Stomach (tissue), 9 donors: ENCODE results near the gene SIRT4. TPM values are rescaled to one million over a fixed set of nuclear protein-coding genes. Genes with fewer than 3 reads are reported as not detected.

Experiments used
- DNase-seq, 2 donors: peaks; one replicate each; pipeline versions ENCODE4 v3.0.0 to v3.0.0-alpha.2; 2013 to 2019
- H3K27ac ChIP-seq, 5 donors: fragments of 200-600 bp in 4 of 5; sonication (generic) in 4 of 5; one replicate each; pipeline ENCODE4 v1.5.1; 2013 to 2019; ENCODE audit warnings: mild to moderate bottlenecking in 1 of 5, moderate library complexity in 1 of 5
- H3K27me3 ChIP-seq, 3 donors: fragments of 200-600 bp; sonication (generic); one replicate each; pipeline ENCODE4 v1.5.1; 2017 to 2019; ENCODE audit warnings: mixed run types in 1 of 3
- H3K36me3 ChIP-seq, 4 donors: fragments of 200-600 bp; sonication (generic); 1 replicate in 3 of 4; 2 replicates in 1 of 4; pipeline ENCODE4 v1.5.1; 2016 to 2019
- H3K4me1 ChIP-seq, 4 donors: fragments of 200-600 bp; sonication (generic); one replicate each; pipeline ENCODE4 v1.5.1; 2016 to 2019
- H3K4me3 ChIP-seq, 4 donors: fragments of 200-600 bp; sonication (generic) in 3 of 4; one replicate each; pipeline ENCODE4 v1.5.1; 2016 to 2019; ENCODE audit warnings: mild to moderate bottlenecking in 1 of 4
- H3K9me3 ChIP-seq, 4 donors: fragments of 200-600 bp; sonication (generic); one replicate each; pipeline ENCODE4 v1.5.1; 2016 to 2019
- CTCF ChIP-seq, 7 experiments: fragments of 450-650 bp in 4 of 7; fragments of 200-600 bp in 3 of 7; sonication (generic) in 3 of 7; IDR thresholded peaks; one replicate each; pipeline ENCODE4 v1.5.1; 2016 to 2019; ENCODE audit warnings: antibody characterized with exemption in 7 of 7, control low read depth in 2 of 7, mild to moderate bottlenecking in 1 of 7
- EP300 ChIP-seq: sonication (generic); formaldehyde crosslinking; IDR thresholded peaks from one replicate; pipeline ENCODE4 v1.6.1; 2017; ENCODE audit warnings: antibody characterized with exemption
- POLR2A ChIP-seq, 4 donors: fragments of 450-650 bp; IDR thresholded peaks; one replicate each; pipeline ENCODE4 v1.6.1; 2016; ENCODE audit warnings: antibody characterized with exemption in 4 of 4, control low read depth in 2 of 4, mild to moderate bottlenecking in 1 of 4, moderate library complexity in 1 of 4
- POLR2AphosphoS5 ChIP-seq, 3 donors: sonication (generic); formaldehyde crosslinking; IDR thresholded peaks; one replicate each; pipeline ENCODE4 v1.6.1; 2016; ENCODE audit warnings: antibody characterized with exemption in 3 of 3
- WGBS, 5 donors: extraction: QIAGEN DNeasy Blood & Tissue Kit in 3 of 5; methylation state at CpG; one replicate each; pipeline versions ENCODE4 v1.1.5 to v1.1.7; 2013 to 2018; 5-methylcytosine and 5-hydroxymethylcytosine counted together
- intact Hi-C: fragments of 100-400 bp; cut with DNase I; formaldehyde crosslinking; loops from one replicate; pipeline ENCODE4 v1.15.1; 2023; ENCODE audit warnings: low total_unique reads
- polyA plus RNA-seq, 3 donors: library from polyadenylated mRNA; stranded (reverse); fragments of 200-250 nt; gene quantifications; one replicate each; pipeline ENCODE4 v1.2.3, GENCODE V29; 2013
- total RNA-seq, 5 donors: library from RNA; depleted of rRNA; stranded (reverse); fragments of >200 nt; gene quantifications; one replicate each; pipeline versions ENCODE4 v1.1.0 to v1.2.3, GENCODE V29; 2014 to 2016
- donor health status: healthy with polysubstance abuse.
- donor health status: Bipolar disorder and iron deficiency.
- donor health status: healthy.

Gene SIRT4
- total and polyA plus RNA-seq, 8 donors: 1.3 to 6.2 (median 4.0) TPM; not detected in 2

DNA sequence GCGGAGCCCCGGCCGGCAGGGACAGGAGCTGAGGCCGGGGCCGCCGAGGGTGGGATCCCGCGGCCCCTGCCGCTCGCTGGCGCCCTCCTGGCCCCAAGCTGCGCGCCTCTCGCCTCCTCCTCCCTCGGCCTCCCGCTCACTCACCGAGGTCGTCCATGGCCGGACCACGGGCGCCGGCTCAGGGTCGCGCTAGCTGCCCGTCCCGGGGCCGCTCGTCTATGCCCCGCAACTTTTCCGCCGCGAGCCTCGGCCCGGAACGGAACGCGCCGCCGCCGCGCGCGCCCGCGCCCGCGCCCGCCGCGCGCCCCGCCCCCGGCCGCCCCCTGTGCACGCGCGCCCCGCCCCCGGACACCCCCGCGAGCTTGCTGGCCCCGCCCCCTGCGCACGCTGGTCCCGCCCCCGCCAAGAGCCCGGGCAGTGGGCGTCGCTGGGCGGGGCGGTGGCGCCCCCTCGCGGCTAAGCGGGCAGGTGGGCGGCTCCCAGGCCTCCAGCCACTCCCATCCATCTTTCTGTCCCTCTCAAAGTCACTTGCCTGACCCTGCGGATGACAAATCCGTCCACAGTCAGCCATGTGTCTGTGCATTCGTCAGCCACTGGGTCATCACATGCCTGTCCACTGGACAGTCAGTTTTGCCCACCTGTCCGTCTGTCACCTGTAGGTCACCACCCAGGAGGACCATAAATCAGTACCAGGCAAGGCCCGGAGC lies 36.5 kb upstream of the SIRT4 start, which contains the start of gene PXN:
Gene PXN, minus strand, starts transcription at position 258 of the 707 bp plus-strand sequence. Its CDS starts 101 bp downstream, at position 157.
- Histone ChIP-seq H3K4me1 (peaks cover 32 to 56% (median 51%) of the 10 kb centered on the region in 4 donors), H3K27me3 (no peaks in the 10 kb centered on the region), H3K27ac (peak within 1 kb of the TSS; percentile 92 to 96 (median 94)), H3K36me3 (no peaks in the 10 kb centered on the region), H3K9me3 (no peaks in the 10 kb centered on the region), H3K4me3 (peak within 1 kb of the TSS; percentile 85 to 99 (median 98))
- intact Hi-C loops: loop anchor here (2.0 kb wide), 1 partner anchor 37 kb away; no protein-coding TSS in a partner anchor
- peak; percentile 93 to 96 for DNase-seq
- 1 to 3% (median 2%) methylated on average over 22 to 81 of the region's 81 CpGs for WGBS, 5 donors
- TF ChIP-seq POLR2AphosphoS5 (IDR thresholded peaks at IDR 0.05): peak in 2 of 3 donors; percentile 41
- TF ChIP-seq CTCF (IDR thresholded peaks at IDR 0.05): peak in 5 of 7 experiments; percentile 70 to 92 (median 77)
- TF ChIP-seq EP300: no peak

DNA sequence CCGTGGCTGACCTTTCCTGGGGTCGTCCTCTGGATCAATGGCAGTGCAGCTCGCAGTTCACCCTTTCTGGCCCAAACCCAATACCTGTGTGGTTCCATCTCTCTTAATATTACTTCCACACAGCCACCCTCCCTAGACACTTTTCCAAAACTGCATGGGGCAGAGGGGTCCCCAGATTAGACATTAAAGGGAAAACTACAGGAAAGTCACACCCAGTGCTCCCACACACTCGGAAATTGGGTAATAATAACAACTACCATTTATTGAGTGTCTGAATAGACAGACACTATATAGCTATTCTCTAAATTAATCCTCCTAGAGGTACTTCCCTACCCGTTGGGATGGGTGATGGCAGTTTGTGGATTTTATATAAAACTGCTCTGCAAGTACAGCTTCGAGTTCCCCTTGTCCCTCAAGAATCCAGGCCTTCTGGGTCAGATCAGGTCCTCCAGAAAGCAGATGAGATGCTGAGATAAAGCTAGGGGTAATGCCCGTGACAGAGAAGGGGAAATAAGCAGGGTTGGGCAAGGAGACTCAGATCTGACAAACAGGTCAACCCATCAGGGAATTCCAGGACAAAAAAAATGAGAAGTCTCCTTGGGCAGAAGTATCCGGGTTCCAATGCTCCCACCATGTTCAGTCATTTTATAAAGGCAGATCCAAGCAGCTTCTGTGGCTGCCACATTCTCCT lies 35.8 kb upstream of the SIRT4 start:
- Histone ChIP-seq H3K9me3 (no peaks in the 10 kb centered on the region), H3K4me1 (peaks cover 32 to 52% (median 46%) of the 10 kb centered on the region in 4 donors), H3K27ac (peak overlapping the region in 1 of 5 donors; percentile 35), H3K36me3 (no peaks in the 10 kb centered on the region), H3K4me3 (peak overlapping the region in 1 of 4 donors; percentile 99), H3K27me3 (no peaks in the 10 kb centered on the region)
- WGBS, 5 donors: 26 to 40% (median 40%) methylated on average over 8 of the region's 8 CpGs
- intact Hi-C loops: loop anchor here (2.0 kb wide), 1 partner anchor 38 kb away; no protein-coding TSS in a partner anchor
- TF ChIP-seq POLR2A (IDR thresholded peaks at IDR 0.05) (no peak), EP300 (no peak), POLR2AphosphoS5 (IDR thresholded peaks at IDR 0.05) (no peak), CTCF (IDR thresholded peaks at IDR 0.05) (no peak)
- no peak for DNase-seq

- intact Hi-C loops: loop anchor here (2.0 kb wide), 1 partner anchor 39 kb away; no protein-coding TSS in a partner anchor
- WGBS, 5 donors: 34 to 39% (median 37%) methylated on average over 4 of the region's 4 CpGs
- Histone ChIP-seq H3K9me3 (no peaks in the 10 kb centered on the region), H3K27ac (peak overlapping the region in 1 of 5 donors; percentile 9), H3K4me3 (no peak overlapping the region), H3K36me3 (no peaks in the 10 kb centered on the region), H3K27me3 (no peaks in the 10 kb centered on the region), H3K4me1 (peaks cover 20 to 40% (median 32%) of the 10 kb centered on the region in 4 donors)
- TF ChIP-seq POLR2AphosphoS5 (IDR thresholded peaks at IDR 0.05) (no peak), EP300 (no peak), CTCF (IDR thresholded peaks at IDR 0.05) (no peak), POLR2A (IDR thresholded peaks at IDR 0.05) (no peak)
- DNase-seq: peak in 1 of 2 donors; percentile 61
These were observed 34.4 kb upstream of the SIRT4 start for GRCh38 chr12:120267736-120268135.

DNA sequence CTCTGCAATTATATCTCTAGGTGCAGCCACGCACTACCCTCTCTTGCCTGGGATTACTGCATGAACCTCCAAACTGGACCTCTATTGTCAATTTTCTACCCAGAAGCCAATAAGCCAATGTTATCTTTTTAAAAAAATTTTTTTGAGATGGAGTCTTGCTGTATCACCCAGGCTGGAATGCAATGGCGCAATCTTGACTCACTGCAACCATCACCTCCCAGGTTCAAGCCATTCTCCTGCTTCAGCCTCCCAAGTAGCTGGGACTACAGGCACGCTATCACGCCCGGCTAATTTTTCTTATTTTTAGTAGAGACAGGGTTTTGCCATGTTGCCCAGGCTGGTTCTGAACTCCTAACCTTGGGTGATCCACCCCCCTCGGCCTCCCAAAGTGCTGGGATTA lies 25.4 kb upstream of the SIRT4 start:
- Histone ChIP-seq H3K4me1 (no peaks in the 10 kb centered on the region), H3K9me3 (no peaks in the 10 kb centered on the region), H3K36me3 (no peaks in the 10 kb centered on the region), H3K27me3 (no peaks in the 10 kb centered on the region), H3K27ac (no peak overlapping the region), H3K4me3 (no peak overlapping the region)
- 93 to 97% (median 94%) methylated on average over 6 of the region's 6 CpGs for WGBS, 5 donors
- DNase-seq: no peak
- TF ChIP-seq EP300 (no peak), POLR2AphosphoS5 (IDR thresholded peaks at IDR 0.05) (no peak), POLR2A (IDR thresholded peaks at IDR 0.05) (no peak), CTCF (IDR thresholded peaks at IDR 0.05) (no peak)
- intact Hi-C loops: no loop called here
